Frontal cortex (tissue), 4 donors: ENCODE data around the gene SNED1. TPM values are rescaled to one million over a fixed set of nuclear protein-coding genes. Genes with fewer than 3 reads are reported as not detected.

Experiments used
- DNase-seq, 2 donors: peaks; one replicate each; pipeline ENCODE4 v3.0.0; 2012; ENCODE audit warnings: low spot score in 2 of 2
- FAIRE-seq: peaks from 2 replicates; lab custom pipeline; 2012; peaks lifted over from hg19 to GRCh38; lab: Jason Lieb, UNC
- total RNA-seq: library from RNA; depleted of rRNA; stranded (reverse); fragments of >200 nt; gene quantifications from one replicate; pipeline ENCODE4 v1.2.3, GENCODE V29; 2014
- donor health status: control.
- donor health status: control.
- donor health status: control.

Gene SNED1
- total RNA-seq, 1 donor from 2014 or later, result 4.5 TPM

GRCh38 chr2:241036397-241036963 is 38.1 kb downstream of the SNED1 start:
- DNase-seq (no peak), FAIRE-seq (no peak)

GRCh38 chr2:241036964-241037421 is 38.6 kb downstream of the SNED1 start:
- FAIRE-seq (no peak), DNase-seq (no peak)

DNA sequence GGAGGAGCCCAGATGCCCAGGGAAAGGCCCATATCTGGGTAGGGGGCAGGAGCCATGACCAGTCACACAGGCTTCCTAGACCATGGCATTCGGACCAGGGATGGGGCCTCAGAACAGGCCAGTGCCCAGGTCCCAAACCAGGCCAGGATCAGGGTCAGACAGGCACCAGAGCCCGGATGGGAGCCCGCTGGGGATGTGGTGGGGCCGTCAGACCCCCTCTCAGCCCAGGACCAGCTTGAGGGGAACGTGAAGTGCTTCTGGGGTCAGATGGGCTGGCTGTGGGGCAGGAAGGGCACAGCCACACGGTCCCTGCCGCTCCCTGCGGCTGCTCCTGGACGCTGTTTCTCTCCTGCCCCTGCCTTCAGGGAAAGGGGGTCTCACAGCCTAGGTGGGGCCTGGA is 39.1 kb downstream of the SNED1 start:
- FAIRE-seq (no peak), DNase-seq (no peak)

- DNase-seq (no peak), FAIRE-seq (no peak)
Observed at GRCh38 chr2:241038374-241039180, 40.2 kb downstream of the SNED1 start.

DNA sequence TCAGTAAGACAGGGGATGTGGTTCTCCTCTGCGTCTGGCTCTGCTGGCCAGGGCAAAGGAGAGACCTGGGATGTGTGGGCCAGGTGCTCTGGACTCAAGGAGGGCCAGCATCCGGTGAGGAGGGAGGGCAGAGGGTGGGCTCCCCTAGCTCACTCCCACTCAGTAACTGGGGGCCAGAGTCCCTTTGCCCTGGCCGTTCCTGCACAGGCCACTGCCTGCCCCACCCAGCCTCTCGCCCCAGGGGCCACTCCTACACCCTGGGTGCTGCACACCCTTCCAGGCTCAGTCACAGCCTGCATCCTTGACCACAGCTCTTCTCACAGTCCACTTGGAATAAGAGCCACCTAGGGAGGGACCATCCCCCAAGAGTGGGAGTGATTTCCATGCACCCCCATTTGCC is 41.0 kb downstream of the SNED1 start:
- DNase-seq (no peak), FAIRE-seq (no peak)

DNA sequence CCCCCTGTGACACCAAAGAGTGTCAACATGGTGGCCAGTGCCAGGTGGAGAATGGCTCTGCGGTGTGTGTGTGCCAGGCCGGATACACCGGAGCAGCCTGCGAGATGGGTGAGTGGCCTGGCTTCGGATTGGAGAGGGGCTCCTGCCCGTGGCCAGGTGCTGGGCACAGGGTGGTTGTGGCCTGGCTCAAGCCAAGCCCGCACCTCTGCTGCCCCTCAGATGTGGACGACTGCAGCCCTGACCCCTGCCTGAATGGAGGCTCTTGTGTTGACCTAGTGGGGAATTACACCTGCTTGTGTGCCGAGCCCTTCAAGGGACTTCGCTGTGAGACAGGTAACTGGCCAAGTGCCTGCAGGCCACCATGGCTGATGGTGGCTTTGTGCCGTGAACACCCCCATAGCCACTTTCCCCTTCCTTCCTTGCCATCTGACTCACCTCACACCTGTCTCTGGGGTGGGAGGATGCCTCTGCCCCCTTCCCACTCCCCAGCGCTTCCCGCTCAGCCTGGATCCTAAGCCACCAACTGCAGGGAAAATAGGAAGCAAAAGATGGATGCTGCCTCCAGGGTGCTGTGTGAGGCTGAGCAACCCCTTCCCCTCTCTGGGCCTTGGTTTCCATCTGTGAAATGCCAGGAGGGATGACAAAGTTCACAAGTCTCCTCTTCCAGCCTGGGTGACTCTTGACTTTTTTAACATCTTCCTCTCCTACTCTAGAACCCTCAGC is 41.8 kb downstream of the SNED1 start:
- DNase-seq (no peak), FAIRE-seq (no peak)

DNA sequence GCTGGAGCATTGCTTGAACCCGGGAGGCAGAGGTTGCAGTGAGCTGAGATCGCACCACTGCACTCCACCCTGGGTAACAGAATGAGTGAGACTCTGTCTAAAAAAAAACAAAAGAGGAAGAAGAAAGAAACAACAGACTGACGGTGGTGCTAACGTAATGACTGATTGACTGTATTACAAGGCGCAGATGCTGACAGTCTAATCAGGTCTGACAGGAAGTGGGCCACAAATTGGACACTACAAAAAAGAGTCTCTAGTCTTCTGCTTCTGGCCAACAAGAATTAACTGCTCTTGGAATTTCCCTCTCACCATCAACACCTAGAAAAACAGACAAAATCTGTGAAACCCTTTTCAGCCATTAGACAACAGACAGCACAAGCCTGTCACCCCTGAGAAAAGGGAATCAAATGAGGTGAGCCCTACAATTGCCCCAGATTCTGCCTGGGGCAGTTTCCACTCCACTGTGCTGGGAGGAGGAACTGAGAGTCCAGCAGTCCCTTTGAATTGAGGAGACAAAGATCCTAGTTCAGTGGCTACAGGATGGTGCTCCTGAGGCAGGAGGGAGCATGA is 43.3 kb downstream of the SNED1 start:
- FAIRE-seq (no peak), DNase-seq (no peak)

DNA sequence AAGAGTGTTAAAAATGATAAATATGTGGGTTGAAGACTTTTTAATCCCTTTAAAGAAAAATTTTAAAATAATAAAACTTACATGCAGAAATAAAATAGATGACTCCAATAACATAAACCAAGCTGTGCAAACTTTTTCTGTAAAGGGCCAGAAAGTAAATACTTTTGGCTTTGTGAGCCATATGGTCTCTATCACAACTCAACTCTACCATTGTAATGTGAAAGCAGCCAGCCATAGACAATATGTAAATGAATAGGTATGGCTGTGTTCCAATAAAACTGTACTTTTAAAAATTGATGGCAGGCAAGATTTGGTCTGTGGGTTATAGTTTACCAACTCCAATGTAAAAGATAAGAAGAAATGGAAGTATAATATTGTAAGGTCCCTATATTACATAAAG is 45.2 kb downstream of the SNED1 start:
- FAIRE-seq, result no peak
- DNase-seq, result no peak

GRCh38 chr2:241047253-241048010 is 49.0 kb downstream of the SNED1 start:
- DNase-seq (no peak), FAIRE-seq (no peak)

DNA sequence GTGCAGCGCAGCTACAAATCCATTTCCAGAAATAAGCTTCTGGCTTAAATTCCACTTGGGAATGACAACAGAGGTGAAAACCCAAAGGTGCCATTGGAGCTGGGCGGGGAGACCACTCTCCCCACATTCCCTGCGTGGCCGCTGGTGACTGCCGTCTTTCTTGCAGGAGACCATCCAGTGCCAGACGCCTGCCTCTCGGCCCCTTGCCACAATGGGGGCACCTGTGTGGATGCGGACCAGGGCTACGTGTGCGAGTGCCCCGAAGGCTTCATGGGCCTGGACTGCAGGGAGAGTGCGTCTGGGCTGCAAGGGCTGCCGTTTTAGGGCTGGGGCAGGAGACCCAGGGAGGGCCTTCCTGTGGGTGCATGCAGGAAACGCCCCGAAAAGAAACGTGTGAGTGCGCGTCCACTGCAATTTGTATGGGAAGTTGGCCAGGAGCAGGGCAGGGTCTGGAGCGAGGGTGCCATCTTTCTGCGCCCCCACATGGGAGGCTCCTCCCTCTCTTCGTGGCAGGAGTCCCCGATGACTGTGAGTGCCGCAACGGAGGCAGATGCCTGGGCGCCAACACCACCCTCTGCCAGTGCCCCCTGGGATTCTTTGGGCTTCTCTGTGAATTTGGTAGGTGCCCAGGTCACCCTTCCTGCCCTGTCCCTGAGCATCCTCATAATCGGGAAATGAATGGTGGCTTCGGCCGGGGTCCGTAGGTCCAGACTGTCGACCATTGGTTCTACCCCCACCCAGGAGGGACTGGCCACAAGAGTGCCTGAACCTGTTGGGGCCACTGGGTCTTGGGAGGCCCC is 49.9 kb downstream of the SNED1 start:
- DNase-seq (no peak), FAIRE-seq (no peak)

DNA sequence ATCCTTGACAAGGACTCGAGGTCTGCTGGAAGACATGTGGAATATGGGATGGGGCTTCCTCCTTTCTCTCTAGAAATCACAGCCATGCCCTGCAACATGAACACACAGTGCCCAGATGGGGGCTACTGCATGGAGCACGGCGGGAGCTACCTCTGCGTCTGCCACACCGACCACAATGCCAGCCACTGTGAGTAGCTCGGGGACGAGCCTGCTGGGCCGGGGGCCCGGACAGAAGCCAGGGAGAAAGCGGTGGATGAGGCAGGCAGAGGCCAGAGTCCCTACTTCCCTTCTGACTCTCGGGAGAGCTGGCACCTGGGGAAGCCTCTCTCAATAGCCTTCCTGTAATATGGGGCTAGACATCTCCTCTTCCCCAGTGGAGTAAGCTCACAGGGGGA is 50.5 kb downstream of the SNED1 start:
- FAIRE-seq, result no peak
- DNase-seq, result no peak

DNA sequence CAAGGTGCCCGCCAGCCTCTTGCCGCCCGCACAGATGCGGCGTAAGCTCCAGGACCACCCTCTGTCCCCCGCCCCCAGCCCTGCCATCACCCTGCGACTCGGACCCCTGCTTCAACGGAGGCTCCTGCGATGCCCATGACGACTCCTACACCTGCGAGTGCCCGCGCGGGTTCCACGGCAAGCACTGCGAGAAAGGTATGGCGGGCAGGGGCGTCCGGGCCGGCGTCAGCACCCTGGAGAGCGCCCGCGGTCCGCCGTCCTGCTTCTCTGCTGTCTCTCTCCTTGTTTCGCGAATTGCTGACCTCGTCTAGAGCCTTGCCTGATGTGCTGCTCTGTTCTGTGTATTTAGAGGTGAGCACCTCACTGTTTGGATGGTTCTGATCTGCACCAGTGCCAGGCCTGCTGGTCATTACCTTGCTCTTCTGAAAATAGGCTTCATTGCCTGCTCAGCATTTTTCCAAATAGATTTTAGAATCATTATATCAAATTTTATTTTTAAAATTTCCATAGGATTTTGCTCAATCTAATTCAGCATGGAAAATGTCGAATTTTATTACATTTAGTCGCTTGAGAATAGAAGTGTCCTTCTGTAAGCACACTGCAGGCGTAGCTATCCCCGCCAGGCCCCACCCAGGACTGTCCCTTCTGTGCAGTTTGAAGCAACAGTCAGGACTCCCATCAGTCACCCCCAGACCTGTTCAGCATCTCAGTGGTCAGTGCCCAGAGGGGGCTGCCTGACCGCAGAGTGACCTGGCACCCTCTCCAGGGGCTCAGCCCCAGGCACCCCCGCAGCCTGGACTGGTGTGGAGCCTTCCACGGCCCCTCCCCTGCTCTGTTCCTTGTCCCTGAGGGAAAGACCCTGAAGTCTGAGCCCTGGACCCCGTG is 51.6 kb downstream of the SNED1 start:
- DNase-seq, result no peak
- FAIRE-seq, result no peak

DNA sequence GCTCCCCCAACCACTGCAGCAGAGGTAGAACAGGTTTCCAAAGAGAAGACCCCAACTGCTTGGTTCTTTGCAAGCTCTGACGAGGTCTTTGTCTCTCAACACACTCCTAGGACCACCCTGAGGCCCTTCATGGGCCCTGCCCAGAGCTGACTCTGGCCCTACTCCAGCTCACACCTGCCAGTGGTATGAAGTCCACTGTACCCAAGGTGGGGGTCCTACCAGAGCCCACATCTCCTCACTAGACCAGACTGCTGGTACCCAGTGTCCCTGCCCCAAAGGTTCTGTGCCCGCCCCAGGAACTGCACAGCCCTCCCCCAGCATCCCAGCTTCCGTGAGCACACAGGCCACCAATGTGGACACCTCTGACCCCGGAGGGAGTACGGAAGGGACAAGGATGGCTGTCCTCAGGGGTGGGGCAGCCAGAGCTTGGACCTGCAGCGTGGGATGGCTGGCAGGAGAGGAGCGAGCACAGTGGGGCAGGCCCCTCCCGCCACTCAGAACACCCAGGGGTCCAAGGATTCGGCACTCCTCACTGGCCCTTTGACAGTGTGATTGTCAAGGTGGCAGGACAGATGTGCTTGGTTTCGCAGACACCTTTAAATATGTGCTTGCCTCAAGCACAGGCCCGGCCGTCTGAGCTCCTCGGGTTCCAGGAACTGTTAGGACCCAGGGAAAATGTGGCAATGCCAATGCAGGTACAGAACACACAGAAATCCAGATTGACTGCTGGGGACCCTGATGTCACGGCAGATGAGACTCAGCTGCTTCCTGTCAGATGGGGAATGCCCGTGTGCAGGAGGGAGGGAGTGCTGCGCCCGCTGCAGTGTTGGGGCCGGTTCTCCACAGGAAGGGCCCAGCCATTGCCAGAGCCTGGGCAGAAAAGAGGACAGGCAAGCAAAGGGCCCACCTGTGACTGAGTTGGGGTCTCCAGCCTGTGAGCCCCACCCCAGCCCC is 52.5 kb downstream of the SNED1 start:
- FAIRE-seq (no peak), DNase-seq (no peak)

- no peak for FAIRE-seq
- no peak for DNase-seq
Observed at GRCh38 chr2:241051578-241052487, 53.4 kb downstream of the SNED1 start.

- FAIRE-seq (no peak), DNase-seq (no peak)
Observed at GRCh38 chr2:241052677-241053360, 54.4 kb downstream of the SNED1 start.
